OCI-LY3 (cell line): ENCODE measurements around the gene DCLK1.

Source experiments
- H2AFZ ChIP-seq: fragments of 200-600, 300-600 bp; shearing (Covaris generic); 2 replicates; pipeline ENCODE4 v1.6.0; 2014; ENCODE audit warnings: antibody characterized with exemption, low read depth, low read length
- H3K27ac ChIP-seq: fragments of 200-600, 300-600 bp; sonication (generic); 2 replicates; pipeline ENCODE4 v1.5.1; 2014; ENCODE audit warnings: mild to moderate bottlenecking, low read length, moderate library complexity, mixed read lengths
- H3K27me3 ChIP-seq: fragments of 200-600, 300-600 bp; sonication (generic); 2 replicates; pipeline ENCODE4 v1.6.1; 2014; ENCODE audit warnings: low read depth, low read length, mixed read lengths
- H3K36me3 ChIP-seq: fragments of 200-600, 300-600 bp; sonication (generic); replicated peaks from 2 replicates; pipeline ENCODE3; 2014; ENCODE audit warnings: low read depth, low read length, mixed read lengths
- H3K4me1 ChIP-seq: fragments of 300-600, 200-600 bp; sonication (generic); 2 replicates; pipeline ENCODE4 v1.6.1; 2014; ENCODE audit warnings: low read length, mixed read lengths
- H3K4me2 ChIP-seq: fragments of 200-600, 300-600 bp; sonication (generic); 2 replicates; pipeline ENCODE4 v1.6.1; 2014; ENCODE audit warnings: low read length, mixed read lengths
- H3K4me3 ChIP-seq: fragments of 300-600, 200-600 bp; sonication (generic); 2 replicates; pipeline ENCODE4 v1.5.1; 2014; ENCODE audit warnings: antibody characterized with exemption, mild to moderate bottlenecking, low read length, moderate library complexity
- H3K79me2 ChIP-seq: fragments of 300-600, 200-600 bp; shearing (Covaris generic); 2 replicates; pipeline ENCODE4 v1.6.1; 2014; ENCODE audit warnings: mild to moderate bottlenecking, low read length, mixed read lengths
- H3K9ac ChIP-seq: fragments of 300-600, 200-600 bp; shearing (Covaris generic); 2 replicates; pipeline ENCODE4 v1.6.0; 2014; ENCODE audit warnings: mild to moderate bottlenecking, low read length, moderate library complexity
- H3K9me3 ChIP-seq: fragments of 200-600, 300-600 bp; shearing (Covaris generic); 2 replicates; pipeline ENCODE4 v1.6.1; 2014; ENCODE audit warnings: low read length, mixed read lengths; ENCODE audit not compliant: insufficient read depth
- H4K20me1 ChIP-seq: fragments of 200-600, 300-600 bp; sonication (generic); 2 replicates; pipeline ENCODE4 v1.6.1; 2016; ENCODE audit warnings: low read length, mixed read lengths; ENCODE audit not compliant: insufficient read depth
- CTCF ChIP-seq: fragments of 200-600, 300-600 bp; sonication (generic); IDR thresholded peaks from 2 replicates; pipeline ENCODE4 v1.5.1; 2014; ENCODE audit warnings: antibody characterized with exemption, low read length, low read depth
- EZH2phosphoT487 ChIP-seq: fragments of 200-600 bp; shearing (Covaris generic); IDR thresholded peaks from 2 replicates; pipeline ENCODE4 v1.6.1; 2018; ENCODE audit warnings: antibody characterized with exemption, mixed run types, low read depth

Gene DCLK1

GRCh38 chr13:35926859-35927530, 204.2 kb downstream of the DCLK1 start:
- Histone ChIP-seq H3K4me2 (no peak overlapping the region), H3K27me3 (no peaks in the 10 kb centered on the region; the same call in 1 of the 2 replicates), H3K9ac (no peak overlapping the region), H2AFZ (no peak overlapping the region), H3K79me2 (no peaks in the 10 kb centered on the region), H3K27ac (no peak overlapping the region), H3K36me3 (no peaks in the 10 kb centered on the region), H3K4me3 (no peak overlapping the region), H4K20me1 (no peaks in the 10 kb centered on the region), H3K4me1 (peaks cover 8% of the 10 kb centered on the region; the same call in 1 of the 2 replicates), H3K9me3 (peaks cover 18% of the 10 kb centered on the region; the same call in 1 of the 2 replicates)
- TF ChIP-seq EZH2phosphoT487 (no peak), CTCF (no peak)

- H3K79me2 ChIP-seq = no peaks in the 10 kb centered on the region
- no peaks in the 10 kb centered on the region; the same call in none of the 2 replicates for H3K27me3 ChIP-seq
- peaks cover 5% of the 10 kb centered on the region; the same call in 1 of the 2 replicates for H3K9me3 ChIP-seq
- TF ChIP-seq CTCF (no peak), EZH2phosphoT487 (no peak)
- H3K9ac ChIP-seq = no peak overlapping the region
- H2AFZ ChIP-seq = no peak overlapping the region
- no peak overlapping the region for H3K27ac ChIP-seq
- no peak overlapping the region for H3K4me3 ChIP-seq
- H3K4me2 ChIP-seq = no peak overlapping the region
- no peaks in the 10 kb centered on the region for H4K20me1 ChIP-seq
- peaks cover 5% of the 10 kb centered on the region; the same call in 1 of the 2 replicates for H3K4me1 ChIP-seq
- no peaks in the 10 kb centered on the region for H3K36me3 ChIP-seq
Measured at GRCh38 chr13:35925669-35926068, 205.5 kb downstream of the DCLK1 start.

GRCh38 chr13:35923347-35923746, 207.8 kb downstream of the DCLK1 start:
- Histone ChIP-seq H3K4me1 (no peaks in the 10 kb centered on the region), H3K27me3 (peaks cover 6% of the 10 kb centered on the region), H2AFZ (no peak overlapping the region), H3K4me2 (no peak overlapping the region), H3K4me3 (no peak overlapping the region), H4K20me1 (no peaks in the 10 kb centered on the region), H3K9ac (no peak overlapping the region), H3K9me3 (no peaks in the 10 kb centered on the region), H3K27ac (no peak overlapping the region), H3K36me3 (no peaks in the 10 kb centered on the region), H3K79me2 (no peaks in the 10 kb centered on the region)
- TF ChIP-seq EZH2phosphoT487 (no peak), CTCF (no peak)

GRCh38 chr13:35920816-35921215, 210.4 kb downstream of the DCLK1 start:
- TF ChIP-seq CTCF (no peak), EZH2phosphoT487 (no peak)
- H4K20me1 ChIP-seq = no peaks in the 10 kb centered on the region
- no peak overlapping the region for H2AFZ ChIP-seq
- no peaks in the 10 kb centered on the region for H3K9me3 ChIP-seq
- peaks cover 12% of the 10 kb centered on the region for H3K27me3 ChIP-seq
- no peak overlapping the region for H3K4me2 ChIP-seq
- H3K9ac ChIP-seq = no peak overlapping the region
- no peak overlapping the region for H3K4me3 ChIP-seq
- no peaks in the 10 kb centered on the region for H3K4me1 ChIP-seq
- H3K36me3 ChIP-seq = no peaks in the 10 kb centered on the region
- H3K27ac ChIP-seq = no peak overlapping the region
- no peaks in the 10 kb centered on the region for H3K79me2 ChIP-seq
